T-helper 9 cell (primary cell): Measurements from ENCODE around the gene FAM187B.

Experiments used
- DNase-seq: peaks from one replicate; pipeline ENCODE4 v3.0.0-alpha.2; 2020
- total RNA-seq, 2 donors: gene quantifications; one replicate each; lab custom pipeline; 2026; lab: John Stamatoyannopoulos, UW

The FAM187B gene
- 0 reads per million in 2 donors for total RNA-seq

- DNase-seq, result no peak
Measured at GRCh38 chr19:35228177-35228930, at the start of gene FAM187B. TSS of gene FAM187B (minus strand) at chr19:35228739. CDS start at chr19:35228680, 59 bp downstream.

- DNase-seq, result no peak
Measured at GRCh38 chr19:35276706-35277281, 48.3 kb upstream of the FAM187B start.

GRCh38 chr19:35274323-35274722, 45.8 kb upstream of the FAM187B start:
- no peak for DNase-seq

- DNase-seq, result no peak
Measured at GRCh38 chr19:35273686-35274259, 45.2 kb upstream of the FAM187B start.

- DNase-seq, result no peak
Measured at GRCh38 chr19:35272954-35273649, 44.6 kb upstream of the FAM187B start.

GRCh38 chr19:35272122-35272719, 43.7 kb upstream of the FAM187B start:
- no peak for DNase-seq

- DNase-seq, result no peak
Measured at GRCh38 chr19:35271546-35271945, 43.0 kb upstream of the FAM187B start.

GRCh38 chr19:35270381-35270811, 41.9 kb upstream of the FAM187B start:
- DNase-seq, result no peak

GRCh38 chr19:35269438-35270117, 41.0 kb upstream of the FAM187B start:
- peak; percentile 57 for DNase-seq

GRCh38 chr19:35268536-35269437, 40.2 kb upstream of the FAM187B start, which contains the start of gene USF2:
TSS of gene USF2 (plus strand) at chr19:35268962. CDS start at chr19:35269102, 140 bp downstream.
- DNase-seq, result peak; percentile 61

- peak; percentile 58 for DNase-seq
Measured at GRCh38 chr19:35267818-35268535, 39.4 kb upstream of the FAM187B start.

- DNase-seq, result peak; percentile 27
Measured at GRCh38 chr19:35267353-35267817, 38.8 kb upstream of the FAM187B start.

- DNase-seq, result no peak
Measured at GRCh38 chr19:35266520-35267352, 38.2 kb upstream of the FAM187B start.

- DNase-seq, result no peak
Measured at GRCh38 chr19:35265900-35266519, 37.5 kb upstream of the FAM187B start.

GRCh38 chr19:35265126-35265899, 36.8 kb upstream of the FAM187B start:
- no peak for DNase-seq

- DNase-seq, result no peak
Measured at GRCh38 chr19:35264268-35265125, 36.0 kb upstream of the FAM187B start.
